HepG2 (cell line): Measurements from ENCODE around the gene SRPRB.

Experiments used
- CREB1 ChIP-seq, 2 experiments: fragments of 450-650 bp in 1 of 2; IDR thresholded peaks; 2 replicates each; pipeline ENCODE4 v1.6.1; 2016 to 2017; ENCODE audit warnings: control low read depth in 1 of 2, mild to moderate bottlenecking in 1 of 2, missing compliant biosample characterization in 1 of 2, missing genetic modification characterization in 1 of 2
- GABPA ChIP-seq, 2 experiments: IDR thresholded peaks; 2 replicates each; pipeline ENCODE4 v1.6.1; 2011 to 2016; ENCODE audit warnings: low read depth in 2 of 2, low read length in 1 of 2, missing biosample characterization in 1 of 2, missing genetic modification characterization in 1 of 2
- JUND ChIP-seq: sonication (generic); formaldehyde crosslinking; IDR thresholded peaks from 2 replicates; pipeline ENCODE4 v1.8.0; 2022; ENCODE audit warnings: mild to moderate bottlenecking, missing genetic modification reagents
- KAT8 ChIP-seq: IDR thresholded peaks from 2 replicates; pipeline ENCODE4 v1.6.1; 2016; ENCODE audit warnings: missing genetic modification reagents, missing compliant biosample characterization
- KDM1A ChIP-seq: IDR thresholded peaks from 2 replicates; pipeline ENCODE4 v1.6.1; 2016; ENCODE audit warnings: missing compliant biosample characterization
- MAFG ChIP-seq: sonication (generic); formaldehyde crosslinking; IDR thresholded peaks from 2 replicates; pipeline ENCODE4 v1.5.1; 2020; ENCODE audit warnings: mild to moderate bottlenecking, missing genetic modification reagents
- TCF7L2 ChIP-seq: IDR thresholded peaks from 2 replicates; pipeline ENCODE4 v1.6.1; 2011; ENCODE audit warnings: mild to moderate bottlenecking, low read depth, low read length, moderate library complexity
- ZNF24 ChIP-seq: fragments of 450-650 bp; IDR thresholded peaks from 2 replicates; pipeline ENCODE4 v1.6.1; 2017; ENCODE audit warnings: antibody characterized with exemption, mild to moderate bottlenecking
- ZNF557 ChIP-seq: sonication (generic); formaldehyde crosslinking; IDR thresholded peaks from 2 replicates; pipeline ENCODE4 v1.4.0; 2020; ENCODE audit warnings: missing genetic modification reagents
- ZNF788 ChIP-seq: sonication (generic); formaldehyde crosslinking; IDR thresholded peaks from 2 replicates; pipeline ENCODE4 v1.5.0; 2020; ENCODE audit warnings: mild to moderate bottlenecking, missing genetic modification reagents, borderline replicate concordance
- TF ChIP-seq, protein P1 (sequence below): sonication (generic); formaldehyde crosslinking; IDR thresholded peaks from 2 replicates; pipeline ENCODE4 v1.4.0; 2020; ENCODE audit warnings: mild to moderate bottlenecking, missing genetic modification reagents

GRCh38 chr3:133870822-133871221 lies 65.2 kb downstream of the SRPRB start:
- TF ChIP-seq ZNF788 (no peak), ZNF24 (no peak), KAT8 (CRISPR knock-in tag) (no peak), MAFG (no peak), JUND (CRISPR knock-in tag) (no peak), GABPA (IDR thresholded peaks at IDR 0.05; ENCODE audit: low read depth, low read length) (no peak), GABPA (CRISPR knock-in tag; IDR thresholded peaks at IDR 0.05; ENCODE audit: low read depth) (no peak), ZNF557 (CRISPR knock-in tag) (no peak), CREB1 (IDR thresholded peaks at IDR 0.05) (no peak), CREB1 (CRISPR knock-in tag; IDR thresholded peaks at IDR 0.05) (no peak), TCF7L2 (no peak), KDM1A (CRISPR knock-in tag) (no peak)
- TF ChIP-seq, protein P1, sequence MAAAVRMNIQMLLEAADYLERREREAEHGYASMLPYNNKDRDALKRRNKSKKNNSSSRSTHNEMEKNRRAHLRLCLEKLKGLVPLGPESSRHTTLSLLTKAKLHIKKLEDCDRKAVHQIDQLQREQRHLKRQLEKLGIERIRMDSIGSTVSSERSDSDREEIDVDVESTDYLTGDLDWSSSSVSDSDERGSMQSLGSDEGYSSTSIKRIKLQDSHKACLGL (CRISPR knock-in tag): no peak
